ENCODE data around the gene DDX3X.
"Not testable (repeated sequence)": the region's sequence is repeated elsewhere in the genome, so short reads cannot be mapped to it uniquely, and the experiment has no call there.

DDX3X gene
- 541 to 2,295 (median 971) reads per million in 9 experiments for total RNA-seq

- Mint-ChIP-seq H3K4me1 (ENCODE audit: low read depth in 2 of 2) (peaks cover 13 to 29% of the 10 kb centered on the region in 2 donors), H3K9me3 (no peaks in the 10 kb centered on the region), H3K27me3 (no peaks in the 10 kb centered on the region), H3K27ac (peak within 1 kb of the TSS; percentile 100), H3K4me3 (peak within 1 kb of the TSS; percentile 95 to 100), H3K36me3 (ENCODE audit: insufficient read depth) (peaks cover 68% of the 10 kb centered on the region)
- DNase-seq, result peak; percentile 73 to 80 (median 77)
- peak; percentile 55 for ATAC-seq (replicated peaks)
These were observed at the start of gene DDX3X for GRCh38 chrX:41333744-41334362. Gene DDX3X, plus strand, starts transcription at chrX:41334162. Its CDS starts 91 bp downstream, at chrX:41334253.

- H3K4me1 Mint-ChIP-seq (ENCODE audit: low read depth in 2 of 2); DNase-seq; H3K27ac Mint-ChIP-seq; H3K4me3 Mint-ChIP-seq; ATAC-seq (replicated peaks); H3K27me3 Mint-ChIP-seq; H3K9me3 Mint-ChIP-seq; H3K36me3 Mint-ChIP-seq (ENCODE audit: insufficient read depth): not testable (repeated sequence)
These were observed 48.0 kb upstream of the DDX3X start for GRCh38 chrX:41285928-41286327.

DNA sequence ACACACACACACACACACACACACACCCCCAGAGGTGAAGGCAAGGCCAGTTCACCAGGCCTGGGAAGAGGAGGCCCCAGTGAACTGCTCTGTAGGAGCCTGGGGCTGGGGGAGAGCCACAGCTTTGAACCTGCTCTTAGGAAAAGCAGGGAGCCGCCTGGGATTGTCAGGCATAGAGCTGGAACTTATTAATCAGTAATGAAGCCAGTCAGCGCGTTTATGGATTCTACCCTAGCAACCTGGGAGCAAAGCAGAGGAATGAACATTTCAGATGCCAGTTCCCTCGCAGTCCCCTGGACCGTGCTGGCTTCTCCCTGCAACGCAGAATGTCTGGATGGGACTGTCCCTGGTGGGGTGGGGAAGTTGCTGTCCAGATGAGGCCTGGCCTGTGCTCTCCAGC is 45.3 kb upstream of the DDX3X start:
- DNase-seq, result no peak
- no peaks in the 10 kb centered on the region for H3K36me3 Mint-ChIP-seq (ENCODE audit: insufficient read depth)
- no peaks in the 10 kb centered on the region for H3K27me3 Mint-ChIP-seq
- H3K4me1 Mint-ChIP-seq (ENCODE audit: low read depth in 2 of 2), result no peaks in the 10 kb centered on the region
- H3K9me3 Mint-ChIP-seq, result no peaks in the 10 kb centered on the region
- ATAC-seq (replicated peaks), result no peak
- no peak overlapping the region for H3K4me3 Mint-ChIP-seq
- H3K27ac Mint-ChIP-seq, result no peak overlapping the region

- Mint-ChIP-seq H3K4me3 (no peak overlapping the region), H3K27me3 (no peaks in the 10 kb centered on the region), H3K27ac (no peak overlapping the region), H3K4me1 (ENCODE audit: low read depth in 2 of 2) (no peaks in the 10 kb centered on the region), H3K9me3 (no peaks in the 10 kb centered on the region), H3K36me3 (ENCODE audit: insufficient read depth) (no peaks in the 10 kb centered on the region)
- DNase-seq (no peak), ATAC-seq (replicated peaks) (no peak)
These were observed 44.9 kb upstream of the DDX3X start for GRCh38 chrX:41289095-41289494.

- Mint-ChIP-seq H3K4me3 (no peak overlapping the region), H3K27ac (no peak overlapping the region)
These were observed 42.7 kb upstream of the DDX3X start for GRCh38 chrX:41291309-41291708.

DNA sequence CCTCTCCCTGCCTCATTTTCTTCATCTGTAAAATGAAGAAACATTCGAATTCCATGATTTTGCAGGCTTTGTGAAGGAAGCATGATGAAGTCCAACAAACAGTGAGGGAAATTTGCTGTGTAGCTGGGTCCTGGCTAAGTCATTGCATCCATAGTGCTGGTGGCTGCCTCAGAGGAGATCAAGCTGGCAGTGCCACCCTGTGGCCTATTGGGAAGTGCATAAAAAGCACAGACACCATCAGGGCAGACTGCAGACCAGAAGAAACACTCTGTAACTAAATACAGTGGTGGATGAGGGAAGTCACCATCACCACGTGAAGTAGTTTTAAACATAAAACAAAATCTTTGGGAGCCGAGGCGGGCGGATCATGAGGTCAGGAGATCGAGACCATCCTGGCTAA is 40.7 kb upstream of the DDX3X start:
- no peaks in the 10 kb centered on the region for H3K36me3 Mint-ChIP-seq (ENCODE audit: insufficient read depth)
- H3K4me1 Mint-ChIP-seq (ENCODE audit: low read depth in 2 of 2), result no peaks in the 10 kb centered on the region
- DNase-seq (no peak), ATAC-seq (replicated peaks) (no peak)
- H3K27me3 Mint-ChIP-seq, result no peaks in the 10 kb centered on the region
- no peaks in the 10 kb centered on the region for H3K9me3 Mint-ChIP-seq
- H3K27ac Mint-ChIP-seq, result no peak overlapping the region
- no peak overlapping the region for H3K4me3 Mint-ChIP-seq

More at GRCh38 chrX:41291309-41291708, 42.7 kb upstream of the DDX3X start:
- Mint-ChIP-seq H3K36me3 (ENCODE audit: insufficient read depth) (no peaks in the 10 kb centered on the region), H3K9me3 (no peaks in the 10 kb centered on the region), H3K4me1 (ENCODE audit: low read depth in 2 of 2) (no peaks in the 10 kb centered on the region), H3K27me3 (no peaks in the 10 kb centered on the region)
- DNase-seq, result no peak
- ATAC-seq (replicated peaks), result no peak

DNA sequence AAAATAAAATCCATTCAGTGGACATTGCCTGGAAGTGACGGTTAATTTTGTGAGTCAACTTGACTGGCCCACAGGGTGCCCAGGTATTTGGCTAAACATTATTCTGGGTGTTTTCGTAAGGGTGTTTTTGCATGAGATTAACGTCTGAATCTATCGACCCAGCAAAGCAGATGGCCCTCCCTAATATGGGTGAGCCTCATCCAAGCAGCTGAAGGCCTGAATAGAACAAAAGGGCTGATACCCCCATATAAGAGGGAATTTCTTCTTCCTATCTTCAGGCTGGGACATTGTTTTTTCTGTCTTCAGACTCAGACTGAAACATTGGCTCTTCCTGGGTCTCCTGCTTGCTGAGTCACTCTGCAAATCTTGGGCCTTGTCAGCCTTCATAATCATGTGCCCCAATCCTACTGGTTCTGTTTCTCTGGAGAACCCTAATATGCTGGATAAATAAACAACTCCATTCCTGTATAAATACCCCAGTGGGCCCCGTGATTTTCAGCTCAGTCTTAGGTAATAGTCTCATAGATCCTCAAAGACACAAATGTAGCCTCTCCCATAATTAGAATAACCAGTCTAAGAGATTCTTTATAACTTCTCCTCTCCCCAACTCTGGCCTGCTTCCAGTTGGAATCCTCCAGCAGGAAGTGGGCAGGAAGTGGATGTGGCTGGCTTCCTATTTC is 33.1 kb upstream of the DDX3X start:
- Mint-ChIP-seq H3K27me3 (no peaks in the 10 kb centered on the region), H3K4me1 (ENCODE audit: low read depth in 2 of 2) (no peaks in the 10 kb centered on the region), H3K36me3 (ENCODE audit: insufficient read depth) (no peaks in the 10 kb centered on the region), H3K27ac (no peak overlapping the region), H3K9me3 (no peaks in the 10 kb centered on the region), H3K4me3 (no peak overlapping the region)
- ATAC-seq (replicated peaks), result no peak
- no peak for DNase-seq

GRCh38 chrX:41301438-41301824 is 32.5 kb upstream of the DDX3X start:
- Mint-ChIP-seq H3K4me3 (no peak overlapping the region), H3K9me3 (no peaks in the 10 kb centered on the region), H3K27me3 (no peaks in the 10 kb centered on the region), H3K36me3 (ENCODE audit: insufficient read depth) (no peaks in the 10 kb centered on the region), H3K4me1 (ENCODE audit: low read depth in 2 of 2) (no peaks in the 10 kb centered on the region), H3K27ac (no peak overlapping the region)
- no peak for ATAC-seq (replicated peaks)
- no peak for DNase-seq

DNA sequence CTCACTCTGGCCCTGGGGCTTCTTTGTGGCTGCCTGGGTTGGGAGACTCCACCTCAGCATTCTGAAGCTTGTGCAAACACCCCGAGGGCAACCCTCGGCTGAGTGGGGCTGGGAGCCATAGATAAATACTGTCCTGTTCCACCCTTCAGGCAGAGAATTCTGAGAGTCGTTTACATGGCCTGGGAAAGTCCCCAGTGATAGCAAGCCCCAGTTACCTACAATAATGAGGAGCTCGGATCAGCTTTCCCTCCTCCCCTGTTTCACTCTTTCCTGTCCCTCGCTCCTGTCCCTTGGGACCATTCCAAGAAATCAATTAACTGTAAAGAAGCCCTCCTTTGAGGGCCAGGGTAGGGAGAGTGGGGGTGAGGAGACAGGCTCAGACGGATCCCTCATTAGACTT is 31.6 kb upstream of the DDX3X start:
- no peaks in the 10 kb centered on the region for H3K9me3 Mint-ChIP-seq
- no peaks in the 10 kb centered on the region for H3K36me3 Mint-ChIP-seq (ENCODE audit: insufficient read depth)
- no peak for ATAC-seq (replicated peaks)
- no peak overlapping the region for H3K4me3 Mint-ChIP-seq
- DNase-seq, result no peak
- H3K4me1 Mint-ChIP-seq (ENCODE audit: low read depth in 2 of 2), result no peaks in the 10 kb centered on the region
- H3K27me3 Mint-ChIP-seq, result no peaks in the 10 kb centered on the region
- H3K27ac Mint-ChIP-seq, result no peak overlapping the region

- Mint-ChIP-seq H3K4me3 (no peak overlapping the region), H3K27ac (no peak overlapping the region), H3K27me3 (no peaks in the 10 kb centered on the region), H3K36me3 (ENCODE audit: insufficient read depth) (no peaks in the 10 kb centered on the region), H3K4me1 (ENCODE audit: low read depth in 2 of 2) (no peaks in the 10 kb centered on the region), H3K9me3 (no peaks in the 10 kb centered on the region)
- DNase-seq, result no peak
- no peak for ATAC-seq (replicated peaks)
These were observed 30.9 kb upstream of the DDX3X start for GRCh38 chrX:41303013-41303412.

DNA sequence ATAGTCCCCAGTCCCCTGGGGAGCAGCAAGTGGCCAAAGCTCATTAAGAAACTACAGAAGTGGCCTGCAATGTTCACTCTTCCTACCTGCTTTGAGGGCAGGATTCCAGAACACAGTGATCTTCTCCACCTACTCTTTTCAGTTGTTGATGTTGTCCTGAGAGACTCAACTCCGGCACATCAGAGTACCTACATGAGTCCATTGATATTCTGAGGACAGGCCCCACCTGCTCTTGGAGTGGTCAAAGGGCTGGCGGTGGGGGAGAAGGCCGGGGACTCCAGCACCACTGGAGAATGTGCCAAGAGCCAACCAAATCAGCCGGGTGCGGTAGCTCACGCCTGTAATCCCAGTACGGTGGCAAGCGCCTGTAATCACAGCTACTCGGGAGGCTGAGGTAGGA is 29.8 kb upstream of the DDX3X start:
- H3K36me3 Mint-ChIP-seq (ENCODE audit: insufficient read depth), result no peaks in the 10 kb centered on the region
- no peaks in the 10 kb centered on the region for H3K9me3 Mint-ChIP-seq
- no peaks in the 10 kb centered on the region for H3K4me1 Mint-ChIP-seq (ENCODE audit: low read depth in 2 of 2)
- H3K27ac Mint-ChIP-seq, result no peak overlapping the region
- no peaks in the 10 kb centered on the region for H3K27me3 Mint-ChIP-seq
- no peak overlapping the region for H3K4me3 Mint-ChIP-seq
- ATAC-seq (replicated peaks) (no peak), DNase-seq (no peak)

GRCh38 chrX:41308884-41309647 is 24.9 kb upstream of the DDX3X start:
- no peaks in the 10 kb centered on the region for H3K4me1 Mint-ChIP-seq (ENCODE audit: low read depth in 2 of 2)
- DNase-seq, result no peak
- ATAC-seq (replicated peaks), result no peak
- no peaks in the 10 kb centered on the region for H3K27me3 Mint-ChIP-seq
- H3K27ac Mint-ChIP-seq, result no peak overlapping the region
- no peaks in the 10 kb centered on the region for H3K36me3 Mint-ChIP-seq (ENCODE audit: insufficient read depth)
- no peaks in the 10 kb centered on the region for H3K9me3 Mint-ChIP-seq
- H3K4me3 Mint-ChIP-seq, result no peak overlapping the region

- Mint-ChIP-seq H3K4me3 (no peak overlapping the region), H3K4me1 (ENCODE audit: low read depth in 2 of 2) (no peaks in the 10 kb centered on the region), H3K27me3 (no peaks in the 10 kb centered on the region), H3K9me3 (no peaks in the 10 kb centered on the region), H3K27ac (no peak overlapping the region), H3K36me3 (ENCODE audit: insufficient read depth) (no peaks in the 10 kb centered on the region)
- DNase-seq (no peak), ATAC-seq (replicated peaks) (no peak)
These were observed 21.2 kb upstream of the DDX3X start for GRCh38 chrX:41312786-41313185.

DNA sequence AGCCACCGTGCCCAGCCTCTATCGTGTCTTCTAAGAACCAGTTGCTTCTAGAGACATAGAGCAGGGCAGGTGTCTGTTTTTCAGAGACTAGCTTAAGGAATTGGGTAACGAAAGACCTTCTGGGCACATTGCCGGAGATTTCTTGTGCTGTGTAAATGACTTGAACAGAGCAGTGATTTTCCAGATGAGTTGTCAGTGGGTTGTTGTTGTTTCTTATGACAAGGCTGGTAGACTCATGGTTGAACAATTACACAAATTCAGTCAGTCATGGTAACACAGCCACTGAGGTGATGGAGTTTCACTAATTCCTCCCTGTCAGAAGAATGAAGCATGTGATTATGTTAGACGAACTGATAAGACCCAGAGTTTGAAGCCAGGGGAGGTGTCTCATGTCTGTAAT is 20.5 kb upstream of the DDX3X start:
- no peaks in the 10 kb centered on the region for H3K9me3 Mint-ChIP-seq
- no peaks in the 10 kb centered on the region for H3K27me3 Mint-ChIP-seq
- DNase-seq (no peak), ATAC-seq (replicated peaks) (no peak)
- H3K27ac Mint-ChIP-seq, result no peak overlapping the region
- H3K36me3 Mint-ChIP-seq (ENCODE audit: insufficient read depth), result no peaks in the 10 kb centered on the region
- no peak overlapping the region for H3K4me3 Mint-ChIP-seq
- no peaks in the 10 kb centered on the region for H3K4me1 Mint-ChIP-seq (ENCODE audit: low read depth in 2 of 2)
